GM12875 (cell line): ENCODE measurements around the gene GUCY1A1.

Experiments
- H3K4me3 ChIP-seq: one replicate; pipeline ENCODE4 v1.5.1; 2011; ENCODE audit warnings: low read depth, low read length, control low read depth
- TF ChIP-seq, protein P1 (sequence below): IDR thresholded peaks from 2 replicates; pipeline ENCODE4 v1.5.1; 2011; ENCODE audit warnings: low read depth, mild to moderate bottlenecking, control low read depth, inconsistent platforms, low read length, moderate library complexity, borderline replicate concordance; ENCODE audit not compliant: insufficient read depth

GUCY1A1 gene

DNA sequence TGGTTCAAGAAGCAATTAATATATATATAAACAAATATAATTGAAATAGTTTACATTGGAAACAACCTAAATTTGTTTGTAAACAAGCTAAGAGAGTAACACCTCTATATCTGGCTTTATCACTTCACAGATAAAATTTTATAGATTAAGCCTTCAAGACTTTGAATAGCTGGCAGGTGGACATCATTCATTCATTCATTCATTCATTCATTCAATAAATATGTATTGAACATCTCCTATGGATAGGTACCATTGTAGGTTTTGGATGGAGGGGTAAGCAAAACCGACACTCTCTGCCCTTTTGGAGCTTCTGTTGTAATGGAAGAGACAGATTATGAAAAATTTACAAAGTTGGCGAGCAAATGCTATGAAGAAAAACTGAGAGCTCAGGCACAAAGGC, 35.2 kb downstream of the GUCY1A1 start:
- H3K4me3 ChIP-seq, result no peak overlapping the region
- TF ChIP-seq, protein P1, sequence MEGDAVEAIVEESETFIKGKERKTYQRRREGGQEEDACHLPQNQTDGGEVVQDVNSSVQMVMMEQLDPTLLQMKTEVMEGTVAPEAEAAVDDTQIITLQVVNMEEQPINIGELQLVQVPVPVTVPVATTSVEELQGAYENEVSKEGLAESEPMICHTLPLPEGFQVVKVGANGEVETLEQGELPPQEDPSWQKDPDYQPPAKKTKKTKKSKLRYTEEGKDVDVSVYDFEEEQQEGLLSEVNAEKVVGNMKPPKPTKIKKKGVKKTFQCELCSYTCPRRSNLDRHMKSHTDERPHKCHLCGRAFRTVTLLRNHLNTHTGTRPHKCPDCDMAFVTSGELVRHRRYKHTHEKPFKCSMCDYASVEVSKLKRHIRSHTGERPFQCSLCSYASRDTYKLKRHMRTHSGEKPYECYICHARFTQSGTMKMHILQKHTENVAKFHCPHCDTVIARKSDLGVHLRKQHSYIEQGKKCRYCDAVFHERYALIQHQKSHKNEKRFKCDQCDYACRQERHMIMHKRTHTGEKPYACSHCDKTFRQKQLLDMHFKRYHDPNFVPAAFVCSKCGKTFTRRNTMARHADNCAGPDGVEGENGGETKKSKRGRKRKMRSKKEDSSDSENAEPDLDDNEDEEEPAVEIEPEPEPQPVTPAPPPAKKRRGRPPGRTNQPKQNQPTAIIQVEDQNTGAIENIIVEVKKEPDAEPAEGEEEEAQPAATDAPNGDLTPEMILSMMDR, result no peak

DNA sequence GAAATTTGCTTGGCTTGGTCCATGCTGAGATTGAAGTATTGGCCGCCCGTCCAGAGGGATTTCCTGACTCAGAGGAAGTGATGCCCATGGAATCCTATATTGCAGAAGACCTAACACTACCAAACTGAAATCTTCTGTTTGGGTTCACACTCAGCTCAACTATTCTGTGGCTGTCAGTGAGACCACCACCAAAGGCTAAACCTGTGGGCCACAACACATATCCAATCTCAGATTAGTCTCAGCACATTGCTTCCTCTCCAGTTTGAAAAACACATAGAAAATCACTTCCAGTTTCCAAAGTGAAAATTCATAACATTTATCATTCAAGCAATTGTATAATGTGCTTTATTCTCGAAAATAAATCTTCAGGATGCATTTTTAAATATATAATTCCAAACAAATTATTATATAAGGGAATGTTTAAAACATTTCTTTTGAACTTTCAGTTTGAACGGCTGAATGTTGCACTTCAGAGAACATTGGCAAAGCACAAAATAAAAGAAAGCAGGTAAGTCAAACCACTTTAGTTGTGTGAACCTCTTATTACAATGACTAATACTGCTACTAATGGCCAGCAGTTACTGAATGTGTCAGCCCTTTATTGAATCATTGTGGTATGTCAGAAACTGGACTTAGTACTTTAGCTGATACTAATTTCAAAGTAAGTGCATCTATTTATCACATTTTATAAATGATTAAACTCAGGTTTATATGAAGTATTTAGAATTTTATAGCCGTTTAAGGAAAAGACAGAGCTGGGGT, 37.0 kb downstream of the GUCY1A1 start:
- TF ChIP-seq, protein P1, result no peak
- H3K4me3 ChIP-seq, result no peak overlapping the region

DNA sequence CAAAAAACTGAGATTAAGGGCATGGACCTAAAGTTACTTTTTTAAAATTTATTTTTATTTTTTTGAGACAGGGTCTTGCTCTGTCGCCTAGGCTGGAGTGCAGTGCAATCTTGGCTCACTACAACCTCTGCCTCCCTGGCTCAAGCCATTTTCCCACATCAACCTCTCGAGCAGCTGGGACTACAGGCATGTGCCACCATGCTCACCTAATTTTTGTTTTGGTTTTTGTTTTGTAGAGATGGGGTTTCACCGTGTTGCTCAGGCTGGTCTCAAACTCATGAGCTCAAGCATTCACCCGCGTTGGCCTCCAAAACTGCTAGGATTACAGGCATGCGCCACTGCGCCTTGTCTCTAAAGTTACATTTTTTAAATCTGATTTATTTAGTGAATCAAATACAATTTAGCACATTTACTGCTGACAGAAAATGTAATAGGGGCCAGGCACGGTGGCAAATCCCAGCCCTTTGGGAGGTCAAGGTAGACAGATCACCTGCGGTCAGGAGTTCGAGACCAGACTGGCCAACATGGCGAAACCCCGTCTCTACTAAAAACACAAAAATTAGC, 38.3 kb downstream of the GUCY1A1 start:
- TF ChIP-seq, protein P1, result no peak
- H3K4me3 ChIP-seq, result no peak overlapping the region

DNA sequence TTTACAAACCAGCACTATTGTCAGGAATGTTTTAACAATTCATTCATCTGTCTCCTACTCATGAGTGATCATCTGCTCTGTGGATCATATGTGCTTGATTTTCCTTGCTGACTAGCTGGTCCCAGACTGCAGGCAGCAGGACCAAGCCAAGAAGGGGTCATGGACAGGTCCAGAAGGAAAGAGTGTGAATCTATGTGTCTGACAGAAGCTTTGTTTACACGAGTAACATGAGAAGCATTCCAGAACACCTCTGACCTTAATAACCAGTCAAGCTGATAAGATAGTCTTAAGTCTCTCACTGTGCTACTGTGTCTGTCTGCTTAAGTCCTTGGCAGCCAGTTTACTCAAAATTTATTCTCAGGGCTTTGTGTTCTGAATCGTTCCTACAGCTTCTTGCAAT, 39.0 kb downstream of the GUCY1A1 start:
- TF ChIP-seq, protein P1, result no peak

DNA sequence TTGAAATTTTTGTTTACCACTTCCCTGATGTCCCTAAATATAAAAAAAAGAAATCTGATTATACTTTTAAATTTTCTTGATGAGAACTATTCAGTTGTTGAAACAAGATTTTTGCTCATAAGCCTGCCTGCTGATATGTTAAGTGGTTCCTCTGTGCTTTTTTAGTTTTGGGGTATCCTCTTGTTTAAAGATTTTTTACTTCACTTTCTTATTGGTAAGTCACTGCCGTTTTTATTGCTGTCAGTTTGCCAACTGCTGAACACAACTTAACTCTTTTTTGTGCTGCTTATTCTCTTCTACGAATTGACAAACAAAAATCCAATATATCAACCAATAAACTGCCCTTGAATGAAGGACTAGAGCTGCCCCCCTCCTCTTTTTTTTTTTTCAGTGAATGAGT, 39.5 kb downstream of the GUCY1A1 start:
- no peak overlapping the region for H3K4me3 ChIP-seq
- TF ChIP-seq, protein P1, result no peak

More for the DNA sequence above, 39.0 kb downstream of the GUCY1A1 start:
- no peak overlapping the region for H3K4me3 ChIP-seq

DNA sequence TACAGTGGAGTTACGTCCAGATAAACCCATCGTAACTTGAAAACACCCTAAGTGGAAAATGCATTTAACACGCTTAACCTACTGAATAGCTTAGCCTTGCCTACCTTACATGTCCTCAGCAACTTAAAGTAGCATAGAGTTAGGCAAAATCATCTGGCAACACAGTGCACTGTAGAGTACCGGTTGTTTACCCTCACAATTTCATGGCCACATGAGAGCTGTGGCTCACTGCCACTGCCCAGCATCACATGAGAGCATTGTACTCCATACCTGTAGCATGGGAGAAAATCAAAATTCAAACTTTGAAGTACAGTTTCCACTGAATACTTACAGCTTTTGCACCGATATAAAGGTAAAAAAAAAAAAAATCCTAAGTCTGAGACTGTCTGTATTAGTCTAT, 40.6 kb downstream of the GUCY1A1 start:
- TF ChIP-seq, protein P1, result no peak
- H3K4me3 ChIP-seq, result no peak overlapping the region

DNA sequence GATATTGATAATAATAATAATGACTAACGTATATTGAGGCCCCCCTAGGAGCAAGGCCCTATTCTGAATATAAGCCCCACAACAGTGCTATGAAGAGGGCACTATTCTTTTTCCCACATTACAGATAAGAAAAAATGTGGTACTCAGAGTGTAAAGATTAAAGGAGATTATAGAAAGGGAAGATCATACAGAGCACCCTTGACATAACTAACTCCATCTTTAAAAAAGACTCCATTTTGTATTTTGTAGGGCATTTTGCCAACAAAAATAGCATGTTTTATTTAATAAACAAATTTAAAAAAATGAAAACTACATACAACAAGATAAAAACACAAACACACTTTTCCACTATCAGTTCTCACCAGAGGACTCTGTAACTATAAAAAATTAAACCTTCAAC, 42.1 kb downstream of the GUCY1A1 start:
- TF ChIP-seq, protein P1, result no peak
- no peak overlapping the region for H3K4me3 ChIP-seq
